ENCODE measurements around the gene ANKS1B. TPM values are rescaled to one million over a fixed set of nuclear protein-coding genes. Genes with fewer than 3 reads are reported as not detected.

The ANKS1B gene
- total RNA-seq, 4 donors from 2014 or later, result 4.9 to 15.4 (median 9.4) TPM

GRCh38 chr12:99146185-99146584 lies 838.6 kb downstream of the ANKS1B start:
- Histone ChIP-seq H3K27ac (no peak overlapping the region), H3K4me3 (no peak overlapping the region), H3K36me3 (no peaks in the 10 kb centered on the region), H3K4me1 (no peaks in the 10 kb centered on the region), H3K27me3 (no peaks in the 10 kb centered on the region), H3K9me3 (no peaks in the 10 kb centered on the region)
- no peak for DNase-seq (ENCODE audit: low spot score in 2 of 2)
- 73% methylated on average over 5 of the region's 5 CpGs for WGBS
- no peak for TF ChIP-seq POLR2A (IDR thresholded peaks at IDR 0.05)
- no peak for TF ChIP-seq CTCF (IDR thresholded peaks at IDR 0.05)
- no peak for TF ChIP-seq POLR2AphosphoS5 (IDR thresholded peaks at IDR 0.05)
- no peak for TF ChIP-seq EP300 (IDR thresholded peaks at IDR 0.05)

DNA sequence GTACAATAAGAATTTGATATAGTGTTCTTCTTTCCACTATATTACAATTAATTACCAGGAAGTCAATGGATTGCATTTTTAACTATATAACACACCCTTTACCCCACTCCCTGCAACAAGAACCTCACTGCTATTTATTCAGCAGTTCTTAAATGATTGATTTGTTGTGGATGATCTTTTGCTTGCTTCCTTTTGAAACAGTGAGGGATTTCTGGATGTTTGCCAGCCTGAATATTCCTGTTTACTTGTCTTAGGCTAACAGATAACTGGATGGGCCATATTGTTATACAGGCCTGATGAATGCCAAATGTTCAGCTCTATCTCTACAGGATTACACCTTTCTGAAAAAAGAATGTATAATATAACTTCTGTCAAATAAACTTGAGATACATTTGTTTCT lies 842.1 kb downstream of the ANKS1B start:
- DNase-seq (ENCODE audit: low spot score in 2 of 2), result no peak

GRCh38 chr12:99140017-99140720 lies 844.6 kb downstream of the ANKS1B start:
- no peak overlapping the region for H3K4me3 ChIP-seq
- H3K4me1 ChIP-seq, result no peaks in the 10 kb centered on the region
- DNase-seq (ENCODE audit: low spot score in 2 of 2), result no peak
- H3K36me3 ChIP-seq, result no peaks in the 10 kb centered on the region
- TF ChIP-seq EP300 (IDR thresholded peaks at IDR 0.05), result no peak
- no peak for TF ChIP-seq CTCF (IDR thresholded peaks at IDR 0.05)
- TF ChIP-seq POLR2A (IDR thresholded peaks at IDR 0.05), result no peak
- no peak for TF ChIP-seq POLR2AphosphoS5 (IDR thresholded peaks at IDR 0.05)
- WGBS, result 91% methylated on average over 7 of the region's 7 CpGs
- no peaks in the 10 kb centered on the region for H3K9me3 ChIP-seq
- H3K27ac ChIP-seq, result no peak overlapping the region
- H3K27me3 ChIP-seq, result no peaks in the 10 kb centered on the region

More for the DNA sequence above, 842.1 kb downstream of the ANKS1B start:
- no peaks in the 10 kb centered on the region for H3K27me3 ChIP-seq
- no peak overlapping the region for H3K4me3 ChIP-seq
- no peaks in the 10 kb centered on the region for H3K36me3 ChIP-seq
- H3K9me3 ChIP-seq, result no peaks in the 10 kb centered on the region
- H3K4me1 ChIP-seq, result no peaks in the 10 kb centered on the region
- no peak for TF ChIP-seq EP300 (IDR thresholded peaks at IDR 0.05)
- TF ChIP-seq POLR2A (IDR thresholded peaks at IDR 0.05), result no peak
- TF ChIP-seq CTCF (IDR thresholded peaks at IDR 0.05), result no peak
- no peak for TF ChIP-seq POLR2AphosphoS5 (IDR thresholded peaks at IDR 0.05)
- H3K27ac ChIP-seq, result no peak overlapping the region

DNA sequence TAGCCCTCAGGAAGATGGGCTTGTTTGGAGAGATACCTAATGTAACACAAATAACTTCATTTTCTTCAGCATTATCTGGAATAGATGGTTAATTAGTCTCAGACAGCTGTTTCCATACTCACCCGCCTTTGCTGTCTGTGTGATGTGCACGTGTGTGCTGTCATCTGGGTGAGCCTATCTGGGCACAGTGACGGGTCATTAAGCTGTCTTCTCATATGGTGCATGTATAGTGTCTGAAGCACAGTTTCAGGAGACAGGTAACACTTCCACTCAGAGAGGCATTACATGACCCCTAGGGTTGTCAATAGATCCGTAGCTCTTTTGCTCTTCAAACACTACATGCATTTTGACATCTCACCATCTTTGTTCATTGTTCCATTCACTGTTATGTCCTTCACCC lies 846.3 kb downstream of the ANKS1B start:
- Histone ChIP-seq H3K4me3 (no peak overlapping the region), H3K36me3 (no peaks in the 10 kb centered on the region), H3K4me1 (no peaks in the 10 kb centered on the region), H3K27ac (no peak overlapping the region), H3K9me3 (no peaks in the 10 kb centered on the region), H3K27me3 (no peaks in the 10 kb centered on the region)
- 73% methylated on average over 4 of the region's 4 CpGs for WGBS
- TF ChIP-seq POLR2A (IDR thresholded peaks at IDR 0.05) (no peak), CTCF (IDR thresholded peaks at IDR 0.05) (no peak), EP300 (IDR thresholded peaks at IDR 0.05) (no peak), POLR2AphosphoS5 (IDR thresholded peaks at IDR 0.05) (no peak)
- DNase-seq (ENCODE audit: low spot score in 2 of 2), result no peak

- TF ChIP-seq POLR2AphosphoS5 (IDR thresholded peaks at IDR 0.05), result no peak
- TF ChIP-seq EP300 (IDR thresholded peaks at IDR 0.05), result no peak
- TF ChIP-seq POLR2A (IDR thresholded peaks at IDR 0.05), result no peak
- TF ChIP-seq CTCF (IDR thresholded peaks at IDR 0.05), result no peak
- no peak overlapping the region for H3K27ac ChIP-seq
Measured at GRCh38 chr12:99137124-99137855, 847.4 kb downstream of the ANKS1B start.

More at GRCh38 chr12:99137124-99137855, 847.4 kb downstream of the ANKS1B start:
- WGBS, result 73% methylated on average over 8 of the region's 8 CpGs
- Histone ChIP-seq H3K27me3 (no peaks in the 10 kb centered on the region), H3K4me3 (no peak overlapping the region), H3K36me3 (no peaks in the 10 kb centered on the region), H3K9me3 (no peaks in the 10 kb centered on the region), H3K4me1 (no peaks in the 10 kb centered on the region)
- DNase-seq (ENCODE audit: low spot score in 2 of 2), result no peak

Measured in suprapubic skin (tissue), 4 donors.